B cell (primary cell): ENCODE data around the gene MCTP1. TPM values are rescaled to one million over a fixed set of nuclear protein-coding genes. Genes with fewer than 3 reads are reported as not detected.

Experiments used
- ATAC-seq: fragments of 200-7000 bp; cut with Tn5 transposase; one replicate; pipeline ENCODE4 v1.10.0; 2021; ENCODE audit warnings: low read depth, mild to moderate bottlenecking, moderate number of reproducible peaks, moderate library complexity
- CTCF ChIA-PET: fragments of 350-600 bp; sonication (Branson Sonifier 250); formaldehyde crosslinking; loops from one replicate; lab custom pipeline; 2021; ENCODE audit warnings: antibody characterized with exemption, inconsistent platforms; lab: Charles Lee
- POLR2A ChIA-PET: fragments of 350-600 bp; sonication (Branson Sonifier 250); formaldehyde crosslinking; loops from one replicate; lab custom pipeline; 2021; ENCODE audit warnings: antibody characterized with exemption; lab: Charles Lee
- DNase-seq: peaks from one replicate; pipeline ENCODE4 v3.0.0; 2013
- H2AFZ ChIP-seq: 2 replicates; pipeline ENCODE4 v1.6.1; 2012; ENCODE audit warnings: mild to moderate bottlenecking, low read depth, low read length; ENCODE audit not compliant: insufficient read depth, poor library complexity, severe bottlenecking
- H3K27ac ChIP-seq, 2 donors: 1 replicate in 1 of 2; 2 replicates in 1 of 2; pipeline ENCODE4 v1.5.1; 2012 to 2013; ENCODE audit warnings: low read length in 2 of 2, mild to moderate bottlenecking in 2 of 2, moderate library complexity in 1 of 2
- H3K27me3 ChIP-seq, 4 experiments: fragments of 200-600 bp in 1 of 4; sonication (generic) in 1 of 4; replicated peaks in 1 of 4; 1 replicate in 2 of 4; 2 replicates in 2 of 4; pipeline versions ENCODE4 v1.6.1 to v1.7.0; 2013 to 2016; ENCODE audit warnings: low read length in 3 of 4, mild to moderate bottlenecking in 2 of 4, mixed read lengths in 1 of 4, moderate library complexity in 1 of 4; ENCODE audit not compliant: insufficient read depth in 4 of 4, control insufficient read depth in 3 of 4; ENCODE audit errors: control extremely low read depth in 1 of 4
- H3K36me3 ChIP-seq, 2 experiments: replicated peaks in 1 of 2; 1 replicate in 1 of 2; 2 replicates in 1 of 2; pipeline versions ENCODE4 v1.6.1 to v1.7.1; 2013; ENCODE audit warnings: low read length in 1 of 2; ENCODE audit not compliant: insufficient read depth in 2 of 2, control insufficient read depth in 1 of 2; ENCODE audit errors: control extremely low read depth in 1 of 2, extremely low read depth in 1 of 2
- H3K4me1 ChIP-seq, 2 donors: fragments of 200-600 bp in 1 of 2; sonication (generic) in 1 of 2; 1 replicate in 1 of 2; 2 replicates in 1 of 2; pipeline versions ENCODE4 v1.5.1 to v1.6.1; 2013 to 2017; ENCODE audit warnings: low read length in 2 of 2; ENCODE audit not compliant: control insufficient read depth in 2 of 2, insufficient read depth in 2 of 2
- H3K4me2 ChIP-seq: replicated peaks from 2 replicates; pipeline ENCODE3; 2012; ENCODE audit warnings: mild to moderate bottlenecking, low read depth, low read length; ENCODE audit not compliant: poor library complexity, severe bottlenecking
- H3K4me3 ChIP-seq, 5 experiments: fragments of 200-600 bp in 1 of 5; sonication (generic) in 1 of 5; 1 replicate in 3 of 5; 2 replicates in 2 of 5; pipeline versions ENCODE4 v1.5.1 to v1.7.0; 2011 to 2016; ENCODE audit warnings: low read length in 4 of 5, mild to moderate bottlenecking in 4 of 5, low read depth in 2 of 5, control low read depth in 1 of 5, moderate library complexity in 1 of 5; ENCODE audit not compliant: insufficient read depth in 1 of 5; ENCODE audit errors: control extremely low read depth in 1 of 5, extremely low read depth in 1 of 5
- H3K79me2 ChIP-seq: fragments of 200-600 bp; sonication (generic); one replicate; pipeline ENCODE4 v1.6.0; 2016; ENCODE audit warnings: low read length; ENCODE audit not compliant: control insufficient read depth, insufficient read depth
- H3K9ac ChIP-seq: fragments of 200-600 bp; sonication (generic); 2 replicates; pipeline ENCODE4 v1.6.1; 2017; ENCODE audit warnings: mild to moderate bottlenecking, low read length, moderate library complexity
- H3K9me3 ChIP-seq, 3 donors: one replicate each; pipeline versions ENCODE4 v1.6.1 to v1.7.1; 2013; ENCODE audit warnings: low read length in 2 of 3; ENCODE audit not compliant: control insufficient read depth in 2 of 3, insufficient read depth in 1 of 3; ENCODE audit errors: control extremely low read depth in 1 of 3
- H4K20me1 ChIP-seq: 2 replicates; pipeline ENCODE4 v1.6.0; 2012; ENCODE audit warnings: mild to moderate bottlenecking, low read length; ENCODE audit not compliant: insufficient read depth, control insufficient read depth, poor library complexity, severe bottlenecking
- H3K27ac Mint-ChIP-seq: one replicate; pipeline ENCODE4 v1.8.0; 2021; ENCODE audit warnings: mixed read lengths
- H3K27me3 Mint-ChIP-seq: one replicate; pipeline ENCODE4 v1.8.0; 2021; ENCODE audit warnings: mixed read lengths
- H3K4me1 Mint-ChIP-seq: one replicate; pipeline ENCODE4 v1.8.0; 2021; ENCODE audit warnings: mixed read lengths
- H3K4me3 Mint-ChIP-seq: one replicate; pipeline ENCODE4 v1.8.0; 2021; ENCODE audit warnings: mixed read lengths
- H3K9me3 Mint-ChIP-seq: one replicate; pipeline ENCODE4 v1.8.0; 2022; ENCODE audit warnings: mixed read lengths; ENCODE audit not compliant: insufficient read depth
- CTCF ChIP-seq: fragments of 200-600 bp; IDR thresholded peaks from one replicate; pipeline ENCODE4 v1.8.0; 2022; ENCODE audit warnings: antibody characterized with exemption, mild to moderate bottlenecking
- EZH2 ChIP-seq: IDR thresholded peaks from 2 replicates; pipeline ENCODE4 v1.6.1; 2012; ENCODE audit warnings: borderline replicate concordance, low read depth, mild to moderate bottlenecking, moderate library complexity, low read length; ENCODE audit not compliant: insufficient read depth, poor library complexity, severe bottlenecking
- WGBS: methylation state at CpG from one replicate; pipeline ENCODE4 v1.1.5; 2013; ENCODE audit warnings: missing lambda C conversion rate; ENCODE audit not compliant: insufficient coverage; 5-methylcytosine and 5-hydroxymethylcytosine counted together
- intact Hi-C: fragments of 100-400 bp; cut with micrococcal nuclease; formaldehyde crosslinking; loops from one replicate; pipeline ENCODE4 v1.10.0; 2022
- polyA plus RNA-seq: library from polyadenylated mRNA; depleted of rRNA; stranded (reverse); fragments of >200 nt; gene quantifications from 2 replicates; pipeline ENCODE4 v1.2.3, GENCODE V29; 2012
- total RNA-seq, 2 donors: library from RNA; stranded (reverse); fragments of 120-200 nt in 1 of 2; gene quantifications; 1 replicate in 1 of 2; 2 replicates in 1 of 2; pipeline versions ENCODE4 v1.2.3 to v1.2.4, GENCODE V29; 2013 to 2022

Gene MCTP1
- total and polyA plus RNA-seq, 2 donors (not counting 1 experiment from before 2014, with no cell fraction given), result 0.42 to 2.5 TPM

DNA sequence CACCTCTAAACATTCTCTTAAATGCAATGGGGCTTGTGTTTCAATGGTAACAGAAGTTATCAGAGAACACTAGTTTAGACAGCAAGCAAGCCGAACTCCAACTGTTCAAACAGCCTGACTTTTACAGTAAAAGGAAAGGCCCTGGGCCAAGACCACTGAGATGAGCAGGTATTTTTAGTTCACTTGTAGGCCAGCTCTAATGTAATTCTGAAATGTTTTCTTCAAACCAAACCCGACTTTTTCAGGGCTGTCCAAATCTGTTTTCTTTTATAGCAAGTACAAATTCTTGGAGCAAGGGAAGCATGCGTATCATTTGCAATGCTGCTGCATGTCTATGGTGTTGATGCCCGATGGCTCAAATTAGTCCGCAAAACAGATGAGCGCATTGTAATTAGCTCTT, 473.6 kb downstream of the MCTP1 start:
- 90% methylated on average over 1 of the region's 6 CpGs for WGBS
- POLR2A ChIA-PET, result no interaction called here

GRCh38 chr5:94810877-94811276, 474.0 kb downstream of the MCTP1 start:
- ATAC-seq (no peak), DNase-seq (no peak)
- 100% methylated on average over 1 of the region's 2 CpGs for WGBS
- Histone ChIP-seq H3K4me3 (no peak overlapping the region), H3K27me3 (no peaks in the 10 kb centered on the region), H3K4me1 (no peaks in the 10 kb centered on the region), H3K36me3 (no peaks in the 10 kb centered on the region), H3K4me2 (no peak overlapping the region), H4K20me1 (no peaks in the 10 kb centered on the region), H2AFZ (no peak overlapping the region), H3K27ac (no peak overlapping the region), H3K9ac (no peak overlapping the region), H3K9me3 (no peaks in the 10 kb centered on the region), H3K79me2 (no peaks in the 10 kb centered on the region)
- Mint-ChIP-seq H3K4me1 (no peaks in the 10 kb centered on the region), H3K27ac (no peak overlapping the region), H3K9me3 (no peaks in the 10 kb centered on the region), H3K27me3 (peaks cover 4% of the 10 kb centered on the region), H3K4me3 (no peak overlapping the region)
- POLR2A ChIA-PET, result no interaction called here
- CTCF ChIA-PET, result interaction anchor here (1.3 to 2.5 kb wide), 2 partner anchors 73 to 286 kb away, joined by 4 to 10 read pairs; no protein-coding TSS in a partner anchor
- no peak for TF ChIP-seq CTCF
- no peak for TF ChIP-seq EZH2
- intact Hi-C loops, result no loop called here

More for the DNA sequence above, 473.6 kb downstream of the MCTP1 start:
- Mint-ChIP-seq H3K4me1 (no peaks in the 10 kb centered on the region), H3K9me3 (no peaks in the 10 kb centered on the region), H3K4me3 (no peak overlapping the region), H3K27me3 (peaks cover 4% of the 10 kb centered on the region), H3K27ac (no peak overlapping the region)
- no peaks in the 10 kb centered on the region for H3K9me3 ChIP-seq
- H3K36me3 ChIP-seq, result no peaks in the 10 kb centered on the region
- CTCF ChIA-PET, result no interaction called here
- no peak overlapping the region for H2AFZ ChIP-seq
- intact Hi-C loops, result no loop called here
- H3K4me3 ChIP-seq, result no peak overlapping the region
- H3K79me2 ChIP-seq, result no peaks in the 10 kb centered on the region
- H3K4me2 ChIP-seq, result no peak overlapping the region
- no peaks in the 10 kb centered on the region for H4K20me1 ChIP-seq
- ATAC-seq (no peak), DNase-seq (no peak)
- TF ChIP-seq CTCF (no peak), EZH2 (no peak)
- H3K27ac ChIP-seq, result no peak overlapping the region
- no peaks in the 10 kb centered on the region for H3K4me1 ChIP-seq
- no peak overlapping the region for H3K9ac ChIP-seq
- H3K27me3 ChIP-seq, result no peaks in the 10 kb centered on the region
